ENCODE results near the gene HECTD4. TPM values are rescaled to one million over a fixed set of nuclear protein-coding genes. Genes with fewer than 3 reads are reported as not detected.

HECTD4 gene
- total RNA-seq, 1 experiment from 2014 or later: 30.0 TPM

GRCh38 chr12:112386726-112387125 lies 4.5 kb upstream of the HECTD4 start:
- H4K91ac ChIP-seq (ENCODE audit: insufficient read length, low read depth, low read length): no peak overlapping the region
- Mint-ChIP-seq H3K27ac (no peak overlapping the region), H3K4me1 (peaks cover 7 to 12% of the 10 kb centered on the region in 2 experiments), H3K9me3 (no peaks in the 10 kb centered on the region; a peak in 2 of 5 replicates), H3K27me3 (ENCODE audit: low read depth) (peaks cover 6% of the 10 kb centered on the region; the same call in 1 of the 2 replicates), H3K36me3 (ENCODE audit: insufficient read depth in 1 of 3, low read depth in 3 of 3) (no peaks in the 10 kb centered on the region; a peak in 1 of 7 replicates), H3K4me3 (no peak overlapping the region)
- no peak overlapping the region for H3K27ac ChIP-seq (ENCODE audit: insufficient read length, low read depth, low read length)
- no peaks in the 10 kb centered on the region for H3K27me3 ChIP-seq (ENCODE audit: insufficient read depth, low read length)
- no peak overlapping the region for H4K8ac ChIP-seq (replicated peaks; ENCODE audit: insufficient read length, low read depth, low read length)
- H2BK15ac ChIP-seq (ENCODE audit: low read depth, low read length): no peak overlapping the region
- WGBS (ENCODE audit: extremely low coverage, insufficient read length, low lambda C conversion rate): no CpG with 5 or more reads among the region's 3 CpGs
- no peak overlapping the region for H2BK5ac ChIP-seq (ENCODE audit: insufficient read length, low read length)
- H4K5ac ChIP-seq (ENCODE audit: insufficient read length, low read depth, low read length): no peak overlapping the region
- H2AK5ac ChIP-seq (ENCODE audit: insufficient read length, low read length): no peak overlapping the region
- no peak overlapping the region for H3T11ph ChIP-seq (ENCODE audit: low read length)
- no peak overlapping the region for H3K4ac ChIP-seq (ENCODE audit: low read depth, low read length)
- H3K9ac ChIP-seq (ENCODE audit: extremely low read depth, insufficient read length, low read length): no peak overlapping the region
- no peak overlapping the region for H3K14ac ChIP-seq (ENCODE audit: insufficient read depth, low read length)
- no peak overlapping the region for H2AFZ ChIP-seq (ENCODE audit: low read length)
- no peaks in the 10 kb centered on the region for H3K4me1 ChIP-seq (ENCODE audit: insufficient read depth, low read length)
- no peak overlapping the region for H3K4me2 ChIP-seq (ENCODE audit: insufficient read depth, insufficient read length, low read length)
- H4K20me1 ChIP-seq (ENCODE audit: control insufficient read depth, insufficient read depth, insufficient read length): no peaks in the 10 kb centered on the region
- no peak for TF ChIP-seq CTCF (conservative IDR thresholded peaks at IDR 0.05)
- no peaks in the 10 kb centered on the region for H3K9me3 ChIP-seq (ENCODE audit: control insufficient read depth, low read depth, low read length)
- H2BK20ac ChIP-seq (ENCODE audit: low read depth, low read length, poor library complexity, severe bottlenecking): no peak overlapping the region
- H3K18ac ChIP-seq (ENCODE audit: insufficient read length, low read depth, low read length): no peak overlapping the region
- H3K79me1 ChIP-seq (ENCODE audit: insufficient read depth, low read depth, low read length, poor library complexity, severe bottlenecking): no peaks in the 10 kb centered on the region
- no peak overlapping the region for H3K23ac ChIP-seq (ENCODE audit: insufficient read length, low read depth, low read length)
- H2BK12ac ChIP-seq (ENCODE audit: insufficient read length, low read depth, low read length): no peak overlapping the region
- no peaks in the 10 kb centered on the region for H3K23me2 ChIP-seq (ENCODE audit: insufficient read length, low read depth, low read length, poor library complexity, severe bottlenecking)
- DNase-seq: no peak
- H3K79me2 ChIP-seq (ENCODE audit: insufficient read depth, low read length): no peaks in the 10 kb centered on the region
- H3K56ac ChIP-seq (ENCODE audit: insufficient read length, low read depth, low read length): no peak overlapping the region
- no peak overlapping the region for H2BK120ac ChIP-seq (ENCODE audit: low read depth, low read length, poor library complexity, severe bottlenecking)

Measured in H9 (cell line).